ENCODE data around the gene ADNP2.
A peak's percentile ranks its signal among the peaks of the same experiment; 100 is the strongest.

The ADNP2 gene

DNA sequence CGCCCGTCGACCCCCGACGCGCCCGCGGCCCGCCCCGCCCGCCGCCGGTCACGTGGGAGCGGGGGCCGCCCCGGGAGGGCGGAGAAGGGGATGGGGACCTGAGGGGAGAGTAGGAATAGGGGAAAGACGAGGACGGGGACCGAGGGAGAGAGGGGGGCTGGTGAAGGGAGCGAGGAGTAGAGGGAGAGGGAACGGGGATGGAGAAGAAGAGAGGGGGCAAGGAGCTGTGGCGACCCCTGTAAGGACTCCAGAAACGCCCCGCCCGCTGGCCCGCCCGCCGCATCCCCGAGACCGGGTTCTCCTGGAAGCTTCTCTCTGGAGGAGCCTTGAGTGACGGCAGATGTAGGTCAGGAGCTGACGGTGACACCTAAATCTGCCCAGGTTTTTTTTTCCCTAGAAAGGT, 615 bp downstream of the ADNP2 start (continued):
- TF ChIP-seq ZNF785 (tag by site-specific recombination; IDR thresholded peaks at IDR 0.05) (no peak), ZBTB7A (tag by site-specific recombination; IDR thresholded peaks at IDR 0.05; ENCODE audit: low read depth) (no peak), SP3 (tag by site-specific recombination; IDR thresholded peaks at IDR 0.05) (peak; percentile 66), ZBTB21 (tag by site-specific recombination; IDR thresholded peaks at IDR 0.05) (no peak), MZF1 (tag by site-specific recombination; IDR thresholded peaks at IDR 0.05; ENCODE audit: borderline replicate concordance) (no peak), ZNF555 (tag by site-specific recombination; conservative IDR thresholded peaks at IDR 0.05) (no peak), ZBTB17 (tag by site-specific recombination; IDR thresholded peaks at IDR 0.05) (no peak), GLIS1 (tag by site-specific recombination; IDR thresholded peaks at IDR 0.05) (peak; percentile 73), ZBTB20 (tag by site-specific recombination; IDR thresholded peaks at IDR 0.05) (no peak), ZSCAN23 (tag by site-specific recombination; IDR thresholded peaks at IDR 0.05) (no peak), ZNF571 (tag by site-specific recombination; IDR thresholded peaks at IDR 0.05) (no peak), ZNF830 (tag by site-specific recombination; IDR thresholded peaks at IDR 0.05; ENCODE audit: low read depth) (no peak), ZBTB8A (tag by site-specific recombination; IDR thresholded peaks at IDR 0.05) (peak; percentile 68), ZNF776 (tag by site-specific recombination; IDR thresholded peaks at IDR 0.05; ENCODE audit: borderline replicate concordance) (no peak), ZNF221 (tag by site-specific recombination; IDR thresholded peaks at IDR 0.05; ENCODE audit: borderline replicate concordance) (no peak), ZNF366 (tag by site-specific recombination; conservative IDR thresholded peaks at IDR 0.05) (peak; percentile 49), ZNF292 (tag by site-specific recombination; IDR thresholded peaks at IDR 0.05; ENCODE audit: borderline replicate concordance, low read depth) (no peak)
- TF ChIP-seq, protein P1, sequence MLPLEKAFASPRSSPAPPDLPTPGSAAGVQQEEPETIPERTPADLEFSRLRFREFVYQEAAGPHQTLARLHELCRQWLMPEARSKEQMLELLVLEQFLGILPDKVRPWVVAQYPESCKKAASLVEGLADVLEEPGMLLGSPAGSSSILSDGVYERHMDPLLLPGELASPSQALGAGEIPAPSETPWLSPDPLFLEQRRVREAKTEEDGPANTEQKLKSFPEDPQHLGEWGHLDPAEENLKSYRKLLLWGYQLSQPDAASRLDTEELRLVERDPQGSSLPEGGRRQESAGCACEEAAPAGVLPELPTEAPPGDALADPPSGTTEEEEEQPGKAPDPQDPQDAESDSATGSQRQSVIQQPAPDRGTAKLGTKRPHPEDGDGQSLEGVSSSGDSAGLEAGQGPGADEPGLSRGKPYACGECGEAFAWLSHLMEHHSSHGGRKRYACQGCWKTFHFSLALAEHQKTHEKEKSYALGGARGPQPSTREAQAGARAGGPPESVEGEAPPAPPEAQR (tag by site-specific recombination; IDR thresholded peaks at IDR 0.05) = no peak
- TF ChIP-seq, protein P2, sequence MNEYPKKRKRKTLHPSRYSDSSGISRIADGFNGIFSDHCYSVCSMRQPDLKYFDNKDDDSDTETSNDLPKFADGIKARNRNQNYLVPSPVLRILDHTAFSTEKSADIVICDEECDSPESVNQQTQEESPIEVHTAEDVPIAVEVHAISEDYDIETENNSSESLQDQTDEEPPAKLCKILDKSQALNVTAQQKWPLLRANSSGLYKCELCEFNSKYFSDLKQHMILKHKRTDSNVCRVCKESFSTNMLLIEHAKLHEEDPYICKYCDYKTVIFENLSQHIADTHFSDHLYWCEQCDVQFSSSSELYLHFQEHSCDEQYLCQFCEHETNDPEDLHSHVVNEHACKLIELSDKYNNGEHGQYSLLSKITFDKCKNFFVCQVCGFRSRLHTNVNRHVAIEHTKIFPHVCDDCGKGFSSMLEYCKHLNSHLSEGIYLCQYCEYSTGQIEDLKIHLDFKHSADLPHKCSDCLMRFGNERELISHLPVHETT (tag by site-specific recombination; IDR thresholded peaks at IDR 0.05) = no peak
- TF ChIP-seq, protein P3, sequence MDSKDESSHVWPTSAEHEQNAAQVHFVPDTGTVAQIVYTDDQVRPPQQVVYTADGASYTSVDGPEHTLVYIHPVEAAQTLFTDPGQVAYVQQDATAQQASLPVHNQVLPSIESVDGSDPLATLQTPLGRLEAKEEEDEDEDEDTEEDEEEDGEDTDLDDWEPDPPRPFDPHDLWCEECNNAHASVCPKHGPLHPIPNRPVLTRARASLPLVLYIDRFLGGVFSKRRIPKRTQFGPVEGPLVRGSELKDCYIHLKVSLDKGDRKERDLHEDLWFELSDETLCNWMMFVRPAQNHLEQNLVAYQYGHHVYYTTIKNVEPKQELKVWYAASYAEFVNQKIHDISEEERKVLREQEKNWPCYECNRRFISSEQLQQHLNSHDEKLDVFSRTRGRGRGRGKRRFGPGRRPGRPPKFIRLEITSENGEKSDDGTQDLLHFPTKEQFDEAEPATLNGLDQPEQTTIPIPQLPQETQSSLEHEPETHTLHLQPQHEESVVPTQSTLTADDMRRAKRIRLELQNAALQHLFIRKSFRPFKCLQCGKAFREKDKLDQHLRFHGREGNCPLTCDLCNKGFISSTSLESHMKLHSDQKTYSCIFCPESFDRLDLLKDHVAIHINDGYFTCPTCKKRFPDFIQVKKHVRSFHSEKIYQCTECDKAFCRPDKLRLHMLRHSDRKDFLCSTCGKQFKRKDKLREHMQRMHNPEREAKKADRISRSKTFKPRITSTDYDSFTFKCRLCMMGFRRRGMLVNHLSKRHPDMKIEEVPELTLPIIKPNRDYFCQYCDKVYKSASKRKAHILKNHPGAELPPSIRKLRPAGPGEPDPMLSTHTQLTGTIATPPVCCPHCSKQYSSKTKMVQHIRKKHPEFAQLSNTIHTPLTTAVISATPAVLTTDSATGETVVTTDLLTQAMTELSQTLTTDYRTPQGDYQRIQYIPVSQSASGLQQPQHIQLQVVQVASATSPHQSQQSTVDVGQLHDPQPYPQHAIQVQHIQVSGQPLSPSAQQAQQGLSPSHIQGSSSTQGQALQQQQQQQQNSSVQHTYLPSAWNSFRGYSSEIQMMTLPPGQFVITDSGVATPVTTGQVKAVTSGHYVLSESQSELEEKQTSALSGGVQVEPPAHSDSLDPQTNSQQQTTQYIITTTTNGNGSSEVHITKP (tag by site-specific recombination; IDR thresholded peaks at IDR 0.05) = peak; percentile 37; the same call in 1 of the 2 replicates
- TF ChIP-seq, protein P4, sequence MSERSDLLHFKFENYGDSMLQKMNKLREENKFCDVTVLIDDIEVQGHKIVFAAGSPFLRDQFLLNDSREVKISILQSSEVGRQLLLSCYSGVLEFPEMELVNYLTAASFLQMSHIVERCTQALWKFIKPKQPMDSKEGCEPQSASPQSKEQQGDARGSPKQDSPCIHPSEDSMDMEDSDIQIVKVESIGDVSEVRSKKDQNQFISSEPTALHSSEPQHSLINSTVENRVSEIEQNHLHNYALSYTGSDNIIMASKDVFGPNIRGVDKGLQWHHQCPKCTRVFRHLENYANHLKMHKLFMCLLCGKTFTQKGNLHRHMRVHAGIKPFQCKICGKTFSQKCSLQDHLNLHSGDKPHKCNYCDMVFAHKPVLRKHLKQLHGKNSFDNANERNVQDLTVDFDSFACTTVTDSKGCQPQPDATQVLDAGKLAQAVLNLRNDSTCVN (tag by site-specific recombination; optimal IDR thresholded peaks at IDR 0.05) = peak; percentile 53
- TF ChIP-seq, protein P5, sequence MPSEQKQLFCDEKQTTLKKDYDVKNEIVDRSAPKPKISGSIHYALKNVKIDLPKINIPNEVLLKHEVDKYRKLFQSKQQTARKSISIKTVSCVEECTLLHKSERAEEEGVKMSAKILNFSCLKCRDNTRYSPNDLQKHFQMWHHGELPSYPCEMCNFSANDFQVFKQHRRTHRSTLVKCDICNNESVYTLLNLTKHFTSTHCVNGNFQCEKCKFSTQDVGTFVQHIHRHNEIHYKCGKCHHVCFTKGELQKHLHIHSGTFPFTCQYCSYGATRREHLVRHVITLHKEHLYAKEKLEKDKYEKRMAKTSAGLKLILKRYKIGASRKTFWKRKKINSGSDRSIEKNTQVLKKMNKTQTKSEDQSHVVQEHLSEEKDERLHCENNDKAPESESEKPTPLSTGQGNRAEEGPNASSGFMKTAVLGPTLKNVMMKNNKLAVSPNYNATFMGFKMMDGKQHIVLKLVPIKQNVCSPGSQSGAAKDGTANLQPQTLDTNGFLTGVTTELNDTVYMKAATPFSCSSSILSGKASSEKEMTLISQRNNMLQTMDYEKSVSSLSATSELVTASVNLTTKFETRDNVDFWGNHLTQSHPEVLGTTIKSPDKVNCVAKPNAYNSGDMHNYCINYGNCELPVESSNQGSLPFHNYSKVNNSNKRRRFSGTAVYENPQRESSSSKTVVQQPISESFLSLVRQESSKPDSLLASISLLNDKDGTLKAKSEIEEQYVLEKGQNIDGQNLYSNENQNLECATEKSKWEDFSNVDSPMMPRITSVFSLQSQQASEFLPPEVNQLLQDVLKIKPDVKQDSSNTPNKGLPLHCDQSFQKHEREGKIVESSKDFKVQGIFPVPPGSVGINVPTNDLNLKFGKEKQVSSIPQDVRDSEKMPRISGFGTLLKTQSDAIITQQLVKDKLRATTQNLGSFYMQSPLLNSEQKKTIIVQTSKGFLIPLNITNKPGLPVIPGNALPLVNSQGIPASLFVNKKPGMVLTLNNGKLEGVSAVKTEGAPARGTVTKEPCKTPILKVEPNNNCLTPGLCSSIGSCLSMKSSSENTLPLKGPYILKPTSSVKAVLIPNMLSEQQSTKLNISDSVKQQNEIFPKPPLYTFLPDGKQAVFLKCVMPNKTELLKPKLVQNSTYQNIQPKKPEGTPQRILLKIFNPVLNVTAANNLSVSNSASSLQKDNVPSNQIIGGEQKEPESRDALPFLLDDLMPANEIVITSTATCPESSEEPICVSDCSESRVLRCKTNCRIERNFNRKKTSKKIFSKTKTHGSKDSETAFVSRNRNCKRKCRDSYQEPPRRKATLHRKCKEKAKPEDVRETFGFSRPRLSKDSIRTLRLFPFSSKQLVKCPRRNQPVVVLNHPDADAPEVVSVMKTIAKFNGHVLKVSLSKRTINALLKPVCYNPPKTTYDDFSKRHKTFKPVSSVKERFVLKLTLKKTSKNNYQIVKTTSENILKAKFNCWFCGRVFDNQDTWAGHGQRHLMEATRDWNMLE (tag by site-specific recombination; conservative IDR thresholded peaks at IDR 0.05; ENCODE audit: low read depth) = no peak
- TF ChIP-seq, protein P6, sequence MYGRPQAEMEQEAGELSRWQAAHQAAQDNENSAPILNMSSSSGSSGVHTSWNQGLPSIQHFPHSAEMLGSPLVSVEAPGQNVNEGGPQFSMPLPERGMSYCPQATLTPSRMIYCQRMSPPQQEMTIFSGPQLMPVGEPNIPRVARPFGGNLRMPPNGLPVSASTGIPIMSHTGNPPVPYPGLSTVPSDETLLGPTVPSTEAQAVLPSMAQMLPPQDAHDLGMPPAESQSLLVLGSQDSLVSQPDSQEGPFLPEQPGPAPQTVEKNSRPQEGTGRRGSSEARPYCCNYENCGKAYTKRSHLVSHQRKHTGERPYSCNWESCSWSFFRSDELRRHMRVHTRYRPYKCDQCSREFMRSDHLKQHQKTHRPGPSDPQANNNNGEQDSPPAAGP (tag by site-specific recombination; IDR thresholded peaks at IDR 0.05) = no peak
- TF ChIP-seq, protein P7, sequence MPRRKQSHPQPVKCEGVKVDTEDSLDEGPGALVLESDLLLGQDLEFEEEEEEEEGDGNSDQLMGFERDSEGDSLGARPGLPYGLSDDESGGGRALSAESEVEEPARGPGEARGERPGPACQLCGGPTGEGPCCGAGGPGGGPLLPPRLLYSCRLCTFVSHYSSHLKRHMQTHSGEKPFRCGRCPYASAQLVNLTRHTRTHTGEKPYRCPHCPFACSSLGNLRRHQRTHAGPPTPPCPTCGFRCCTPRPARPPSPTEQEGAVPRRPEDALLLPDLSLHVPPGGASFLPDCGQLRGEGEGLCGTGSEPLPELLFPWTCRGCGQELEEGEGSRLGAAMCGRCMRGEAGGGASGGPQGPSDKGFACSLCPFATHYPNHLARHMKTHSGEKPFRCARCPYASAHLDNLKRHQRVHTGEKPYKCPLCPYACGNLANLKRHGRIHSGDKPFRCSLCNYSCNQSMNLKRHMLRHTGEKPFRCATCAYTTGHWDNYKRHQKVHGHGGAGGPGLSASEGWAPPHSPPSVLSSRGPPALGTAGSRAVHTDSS (tag by site-specific recombination; IDR thresholded peaks at IDR 0.05) = no peak

Measured in HEK293 (cell line).